GM21423 (cell line): Measurements from ENCODE around the gene ARHGAP22.
"Not testable (repeated sequence)": the region's sequence is repeated elsewhere in the genome, so short reads cannot be mapped to it uniquely, and the experiment has no call there.

ENCODE experiments used
- ATAC-seq: cut with Tn5 transposase; IDR thresholded peaks from one replicate; pipeline ENCODE4 v1.9.1; 2021; ENCODE audit warnings: mild to moderate bottlenecking, moderate library complexity; ENCODE audit not compliant: unreplicated experiment

ARHGAP22 gene

DNA sequence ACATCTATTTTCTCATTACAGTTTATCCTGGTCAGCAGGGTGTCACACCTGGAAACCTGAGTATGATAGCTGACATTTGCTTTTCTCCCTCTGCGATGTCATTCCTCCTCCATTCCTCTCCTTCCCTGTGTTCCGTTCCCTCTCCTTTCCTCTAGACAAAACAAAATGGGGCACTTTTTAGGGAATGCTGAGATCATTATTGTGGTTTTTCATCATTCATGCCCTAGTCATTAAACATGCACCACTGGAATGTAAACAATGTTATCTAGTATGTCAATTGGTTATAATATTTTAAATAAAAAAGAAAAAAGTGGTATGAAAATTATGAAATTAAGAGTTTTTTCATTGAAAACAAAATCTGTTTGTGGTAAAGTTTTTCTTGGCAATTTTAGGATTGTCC is 165.8 kb downstream of the ARHGAP22 start:
- no peak for ATAC-seq

- no peak for ATAC-seq
Measured at GRCh38 chr10:48437546-48437945, 167.3 kb downstream of the ARHGAP22 start.

- ATAC-seq, result no peak
Measured at GRCh38 chr10:48431871-48432270, 173.0 kb downstream of the ARHGAP22 start.

DNA sequence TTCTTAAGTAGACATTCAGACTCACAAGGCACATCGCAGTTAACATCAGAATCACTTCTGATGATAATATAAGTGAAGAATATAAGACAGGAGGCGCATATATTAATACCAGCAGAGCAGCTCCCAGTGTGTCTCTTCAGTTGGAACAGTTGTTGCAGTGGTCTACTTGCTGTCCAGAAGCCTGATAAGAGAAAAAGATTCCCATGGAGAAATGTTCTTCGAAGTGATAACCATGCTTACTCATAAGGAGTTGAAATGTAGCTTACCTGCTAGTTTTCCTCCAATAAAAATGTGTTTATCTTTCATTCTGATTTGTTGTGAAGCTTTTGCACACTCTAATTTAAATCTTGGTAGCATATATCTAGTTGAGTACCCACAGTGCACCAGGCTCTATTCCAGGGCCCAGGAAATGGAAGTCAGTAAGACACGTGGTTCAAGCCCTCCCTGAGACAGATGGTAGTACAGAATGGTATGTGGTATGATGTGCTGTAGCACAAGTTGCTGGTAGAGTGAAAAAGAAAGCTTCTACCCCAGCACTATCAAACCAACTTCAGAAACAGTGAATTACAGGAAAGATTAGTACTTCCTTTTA is 174.4 kb downstream of the ARHGAP22 start:
- no peak for ATAC-seq

DNA sequence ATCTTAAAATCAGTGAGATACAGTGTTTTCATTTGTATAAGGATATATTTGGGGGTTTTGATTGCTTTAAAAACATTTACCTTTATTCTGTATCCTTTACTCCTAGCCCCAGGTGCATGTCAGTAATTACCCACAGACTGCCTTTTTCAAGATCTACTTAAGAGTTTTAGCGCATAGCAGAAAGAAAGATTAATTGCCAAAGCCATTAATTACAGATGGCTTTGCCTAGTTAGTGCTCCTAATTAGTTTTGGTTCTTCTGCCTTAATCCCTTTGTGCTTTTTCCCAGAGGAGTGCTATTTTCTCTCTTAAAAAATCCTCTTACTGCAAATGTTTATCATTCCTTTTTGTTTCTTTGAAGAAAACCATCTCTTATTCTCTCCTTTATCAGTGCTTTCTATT is 175.6 kb downstream of the ARHGAP22 start:
- no peak for ATAC-seq

DNA sequence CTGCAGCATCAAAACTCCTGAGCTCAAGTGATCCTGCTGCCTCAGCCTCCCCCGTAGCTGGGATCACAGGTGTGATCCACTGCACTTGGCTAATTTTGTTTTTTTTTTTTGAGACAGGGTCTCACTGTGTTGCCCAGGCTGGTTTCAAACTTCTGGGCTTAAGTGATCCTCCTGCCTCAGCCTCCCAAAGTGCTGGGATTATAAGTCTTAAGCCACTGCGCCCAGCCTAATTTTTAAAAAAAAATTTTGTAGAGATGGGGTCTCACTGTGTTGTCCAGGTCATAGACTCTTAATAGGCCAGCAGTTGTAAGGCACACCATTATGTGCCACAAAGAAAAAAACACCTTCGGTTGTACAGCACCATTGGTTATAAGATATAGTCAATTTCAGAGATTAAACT is 176.0 kb downstream of the ARHGAP22 start:
- ATAC-seq, result no peak

- no peak for ATAC-seq
Measured at GRCh38 chr10:48423884-48424283, 181.0 kb downstream of the ARHGAP22 start.

- ATAC-seq, result not testable (repeated sequence)
Measured at GRCh38 chr10:48421862-48422261, 183.0 kb downstream of the ARHGAP22 start.

- ATAC-seq, result no peak
Measured at GRCh38 chr10:48419714-48420113, 185.2 kb downstream of the ARHGAP22 start.

GRCh38 chr10:48418189-48418788 is 186.6 kb downstream of the ARHGAP22 start:
- no peak for ATAC-seq

DNA sequence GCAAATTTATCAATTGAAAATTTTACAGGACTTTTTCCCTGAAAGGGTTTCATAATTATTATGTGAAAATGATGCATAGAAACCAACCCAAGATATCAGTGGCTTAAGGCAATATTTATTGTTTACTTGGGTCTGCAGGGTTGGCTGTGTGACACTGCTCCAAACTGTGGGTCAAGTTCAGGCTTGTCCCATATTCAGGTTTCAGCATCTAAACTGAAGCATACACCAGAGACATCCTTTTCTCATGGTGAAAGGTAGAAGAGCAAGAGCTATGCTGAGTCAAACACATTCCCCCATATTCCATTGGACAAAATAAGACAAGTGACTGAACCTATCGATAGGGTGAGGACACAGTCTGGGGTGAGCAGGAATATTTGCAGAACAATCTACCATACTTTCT is 187.5 kb downstream of the ARHGAP22 start:
- ATAC-seq, result no peak

- ATAC-seq, result no peak
Measured at GRCh38 chr10:48416584-48417232, 188.2 kb downstream of the ARHGAP22 start.

DNA sequence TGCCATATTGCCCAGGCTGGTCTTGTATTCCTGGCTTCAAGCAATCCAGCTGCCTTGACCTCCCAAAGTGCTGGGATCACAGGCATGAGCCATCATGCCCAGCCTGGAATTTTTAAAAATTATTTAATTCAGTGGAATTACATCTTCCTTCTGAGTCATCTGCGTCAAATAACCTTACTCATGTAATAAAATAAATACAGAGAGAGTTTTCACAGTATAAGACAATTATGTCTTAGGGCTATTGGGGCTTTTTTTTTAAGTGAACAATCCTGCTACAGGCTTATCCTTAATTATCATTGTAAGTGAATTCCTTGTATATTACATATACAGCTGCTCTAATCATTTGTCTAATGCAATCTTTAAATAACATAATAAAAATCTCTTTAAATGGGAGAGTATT is 190.1 kb downstream of the ARHGAP22 start:
- no peak for ATAC-seq

GRCh38 chr10:48414160-48414559 is 190.7 kb downstream of the ARHGAP22 start:
- no peak for ATAC-seq

DNA sequence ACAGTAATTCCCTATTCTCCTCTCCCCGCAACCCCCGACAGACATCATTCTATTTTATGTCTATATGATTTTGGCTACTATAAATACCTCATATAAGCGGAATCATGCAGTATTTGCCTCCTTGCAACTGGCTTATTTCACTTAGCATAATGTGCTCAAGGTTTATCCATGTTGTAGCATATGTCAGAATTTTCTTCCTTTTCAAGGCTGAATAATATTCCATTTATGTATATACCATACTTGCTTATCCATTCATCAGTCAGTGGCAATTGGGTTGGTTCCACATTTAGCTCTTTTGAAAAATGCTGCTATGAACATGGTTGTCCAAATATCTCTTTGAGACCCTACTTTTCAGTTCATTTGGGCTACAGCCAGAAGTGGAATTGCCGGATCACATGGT is 191.9 kb downstream of the ARHGAP22 start:
- no peak for ATAC-seq

GRCh38 chr10:48412081-48412480 is 192.8 kb downstream of the ARHGAP22 start:
- no peak for ATAC-seq

- ATAC-seq, result no peak
Measured at GRCh38 chr10:48411510-48411909, 193.4 kb downstream of the ARHGAP22 start.

- no peak for ATAC-seq
Measured at GRCh38 chr10:48410503-48410902, 194.4 kb downstream of the ARHGAP22 start.

DNA sequence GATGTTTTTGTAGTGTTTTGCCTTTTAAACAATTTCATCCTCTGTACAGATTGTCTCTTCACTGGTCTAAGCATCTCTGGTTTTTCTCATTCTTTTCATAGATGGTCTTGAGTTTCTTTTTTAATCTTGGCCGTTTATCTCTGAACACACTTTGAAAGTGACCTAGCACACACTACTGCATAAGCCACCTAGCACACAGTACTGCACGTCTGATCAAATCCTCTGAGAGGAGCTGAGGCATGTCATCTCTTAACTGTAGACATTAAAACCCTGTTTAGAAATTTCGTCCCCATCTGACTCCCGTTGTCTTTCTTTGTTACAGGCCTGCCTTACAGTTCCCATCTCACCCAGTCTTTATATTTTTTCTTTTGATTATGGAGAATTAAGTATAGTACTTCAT is 198.2 kb downstream of the ARHGAP22 start:
- no peak for ATAC-seq

DNA sequence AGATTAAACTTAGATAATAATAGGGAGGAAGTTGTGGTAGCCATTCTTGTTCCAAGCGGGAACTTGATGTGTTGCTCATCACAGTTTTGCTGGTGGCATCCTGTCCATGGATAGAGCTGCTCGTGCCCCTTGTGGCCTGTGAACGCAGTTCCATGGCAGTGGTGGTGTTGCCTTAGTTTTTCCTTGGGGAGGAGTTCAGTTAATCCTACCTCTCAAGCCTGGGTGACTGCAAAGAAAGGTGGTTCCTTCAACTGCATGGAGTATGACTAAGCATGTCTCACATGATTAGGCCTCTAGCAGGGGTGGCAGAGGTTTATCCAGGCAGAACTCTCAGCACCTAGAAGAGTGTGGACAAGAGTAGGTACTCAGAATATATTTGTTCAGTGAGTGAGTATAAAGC is 198.7 kb downstream of the ARHGAP22 start:
- ATAC-seq, result no peak

- ATAC-seq, result no peak
Measured at GRCh38 chr10:48404646-48405045, 200.2 kb downstream of the ARHGAP22 start.

GRCh38 chr10:48400850-48401220 is 204.0 kb downstream of the ARHGAP22 start:
- no peak for ATAC-seq
